ENCODE results near the gene PLEKHA8. TPM values are rescaled to one million over a fixed set of nuclear protein-coding genes. Genes with fewer than 3 reads are reported as not detected.
"Not testable (repeated sequence)": the region's sequence is repeated elsewhere in the genome, so short reads cannot be mapped to it uniquely, and the experiment has no call there.

Gene PLEKHA8
- total RNA-seq, 1 donor from 2014 or later, result 8.8 TPM

DNA sequence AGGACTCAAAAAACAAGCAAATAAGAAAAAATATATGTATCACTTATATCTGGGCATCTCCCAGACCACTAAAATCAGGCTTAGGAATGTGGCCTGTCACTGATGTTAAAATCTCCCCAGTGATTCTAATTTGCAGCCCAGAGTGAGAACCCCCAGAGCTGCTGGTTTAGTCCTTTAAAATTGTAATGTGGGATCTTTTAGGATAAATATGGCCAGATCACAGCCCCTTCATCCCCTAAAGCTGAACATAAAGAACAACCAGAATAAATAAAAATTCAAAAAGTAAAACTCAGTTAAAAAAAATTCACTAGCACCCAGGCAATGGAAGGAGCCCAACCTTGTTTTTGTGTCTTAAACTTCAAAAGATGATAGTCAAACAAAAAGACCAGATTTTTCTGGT, 60.1 kb downstream of the PLEKHA8 start:
- no peaks in the 10 kb centered on the region for H3K36me3 ChIP-seq

DNA sequence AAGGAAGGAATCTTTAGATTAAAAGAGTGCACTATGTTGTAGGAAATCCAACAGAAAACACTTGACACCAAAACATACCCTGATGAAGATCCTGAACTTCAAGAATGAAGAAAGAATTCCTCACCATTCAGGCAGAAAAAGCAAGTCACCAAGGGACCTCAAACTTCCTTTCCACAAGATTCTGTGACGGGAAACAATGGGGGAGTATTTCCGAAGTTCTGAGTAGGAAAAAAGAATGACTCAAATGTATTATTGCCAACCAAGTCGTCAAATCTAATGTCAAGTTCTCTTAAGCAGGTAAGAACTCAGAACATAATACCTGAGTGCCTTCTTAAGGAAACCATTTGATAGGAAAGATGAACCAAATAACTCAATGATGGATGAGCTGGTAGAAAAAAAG, 61.9 kb downstream of the PLEKHA8 start:
- H3K4me3 ChIP-seq, result no peak overlapping the region
- no peak for ATAC-seq

More for the DNA sequence above, 60.1 kb downstream of the PLEKHA8 start:
- no peak overlapping the region for H3K4me3 ChIP-seq
- ATAC-seq, result no peak
- H3K27ac ChIP-seq, result no peak overlapping the region
- no peaks in the 10 kb centered on the region for H3K27me3 ChIP-seq (ENCODE audit: low read depth)
- H3K9me3 ChIP-seq, result no peaks in the 10 kb centered on the region
- TF ChIP-seq, protein P1, sequence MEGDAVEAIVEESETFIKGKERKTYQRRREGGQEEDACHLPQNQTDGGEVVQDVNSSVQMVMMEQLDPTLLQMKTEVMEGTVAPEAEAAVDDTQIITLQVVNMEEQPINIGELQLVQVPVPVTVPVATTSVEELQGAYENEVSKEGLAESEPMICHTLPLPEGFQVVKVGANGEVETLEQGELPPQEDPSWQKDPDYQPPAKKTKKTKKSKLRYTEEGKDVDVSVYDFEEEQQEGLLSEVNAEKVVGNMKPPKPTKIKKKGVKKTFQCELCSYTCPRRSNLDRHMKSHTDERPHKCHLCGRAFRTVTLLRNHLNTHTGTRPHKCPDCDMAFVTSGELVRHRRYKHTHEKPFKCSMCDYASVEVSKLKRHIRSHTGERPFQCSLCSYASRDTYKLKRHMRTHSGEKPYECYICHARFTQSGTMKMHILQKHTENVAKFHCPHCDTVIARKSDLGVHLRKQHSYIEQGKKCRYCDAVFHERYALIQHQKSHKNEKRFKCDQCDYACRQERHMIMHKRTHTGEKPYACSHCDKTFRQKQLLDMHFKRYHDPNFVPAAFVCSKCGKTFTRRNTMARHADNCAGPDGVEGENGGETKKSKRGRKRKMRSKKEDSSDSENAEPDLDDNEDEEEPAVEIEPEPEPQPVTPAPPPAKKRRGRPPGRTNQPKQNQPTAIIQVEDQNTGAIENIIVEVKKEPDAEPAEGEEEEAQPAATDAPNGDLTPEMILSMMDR (IDR thresholded peaks at IDR 0.05), result no peak
- no peak for DNase-seq
- no peaks in the 10 kb centered on the region for H3K4me1 ChIP-seq
- intact Hi-C loops (cut with DNase I), result no loop called here

DNA sequence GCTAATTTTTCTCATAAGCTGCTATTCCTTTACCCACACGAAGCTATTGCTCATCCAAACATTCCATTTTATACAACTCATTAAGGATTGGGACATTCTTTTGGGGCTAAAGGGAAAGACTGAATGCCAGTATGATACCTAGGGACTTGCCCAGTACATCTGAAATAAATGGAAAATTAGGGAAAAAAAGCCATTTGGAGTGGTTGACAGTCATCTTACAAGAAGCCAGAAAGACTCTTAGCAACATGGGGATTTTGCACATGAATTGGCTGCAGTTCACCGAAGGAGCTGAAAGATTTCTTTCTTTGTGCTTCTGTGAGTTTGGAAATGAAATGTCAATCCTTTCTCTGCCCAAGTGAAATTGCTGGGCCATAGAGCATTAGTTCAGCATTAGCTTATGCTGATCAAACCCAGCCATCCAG, 63.3 kb downstream of the PLEKHA8 start:
- H3K36me3 ChIP-seq, result no peaks in the 10 kb centered on the region
- H3K27me3 ChIP-seq (ENCODE audit: low read depth), result no peaks in the 10 kb centered on the region
- no peaks in the 10 kb centered on the region for H3K9me3 ChIP-seq
- no peak for DNase-seq
- ATAC-seq, result no peak
- intact Hi-C loops (cut with DNase I), result no loop called here
- no peak overlapping the region for H3K27ac ChIP-seq
- no peaks in the 10 kb centered on the region for H3K4me1 ChIP-seq
- TF ChIP-seq, protein P1 (IDR thresholded peaks at IDR 0.05), result no peak
- H3K4me3 ChIP-seq, result no peak overlapping the region

More for the DNA sequence above, 61.9 kb downstream of the PLEKHA8 start:
- H3K36me3 ChIP-seq, result no peaks in the 10 kb centered on the region
- no peaks in the 10 kb centered on the region for H3K9me3 ChIP-seq
- no peak overlapping the region for H3K27ac ChIP-seq
- intact Hi-C loops (cut with DNase I), result no loop called here
- no peaks in the 10 kb centered on the region for H3K4me1 ChIP-seq
- TF ChIP-seq, protein P1 (IDR thresholded peaks at IDR 0.05), result no peak
- DNase-seq, result no peak
- no peaks in the 10 kb centered on the region for H3K27me3 ChIP-seq (ENCODE audit: low read depth)

DNA sequence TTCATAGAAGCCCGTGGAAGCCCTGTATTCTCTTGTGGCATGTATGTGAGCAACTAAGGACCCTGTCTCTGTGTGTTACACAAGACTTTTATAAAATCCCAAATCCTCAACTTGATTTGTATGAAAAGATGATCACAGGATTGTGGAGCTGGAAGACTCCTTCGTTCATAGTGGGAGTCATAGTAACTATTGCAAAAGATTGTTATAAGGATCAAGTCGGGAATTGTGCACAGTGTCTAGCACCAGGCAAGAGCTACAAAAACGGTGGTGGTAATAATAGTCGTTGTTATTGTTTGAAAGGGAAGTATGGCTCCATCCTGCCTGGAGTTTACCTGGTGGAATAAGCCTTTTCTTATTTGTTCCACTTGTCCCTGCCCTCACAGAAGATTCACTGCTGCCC, 63.8 kb downstream of the PLEKHA8 start:
- Histone ChIP-seq H3K36me3 (no peaks in the 10 kb centered on the region), H3K27me3 (ENCODE audit: low read depth) (no peaks in the 10 kb centered on the region), H3K9me3 (no peaks in the 10 kb centered on the region), H3K27ac (no peak overlapping the region), H3K4me1 (no peaks in the 10 kb centered on the region), H3K4me3 (no peak overlapping the region)
- TF ChIP-seq, protein P1 (IDR thresholded peaks at IDR 0.05), result no peak
- no peak for DNase-seq
- ATAC-seq, result no peak
- intact Hi-C loops (cut with DNase I), result no loop called here

DNA sequence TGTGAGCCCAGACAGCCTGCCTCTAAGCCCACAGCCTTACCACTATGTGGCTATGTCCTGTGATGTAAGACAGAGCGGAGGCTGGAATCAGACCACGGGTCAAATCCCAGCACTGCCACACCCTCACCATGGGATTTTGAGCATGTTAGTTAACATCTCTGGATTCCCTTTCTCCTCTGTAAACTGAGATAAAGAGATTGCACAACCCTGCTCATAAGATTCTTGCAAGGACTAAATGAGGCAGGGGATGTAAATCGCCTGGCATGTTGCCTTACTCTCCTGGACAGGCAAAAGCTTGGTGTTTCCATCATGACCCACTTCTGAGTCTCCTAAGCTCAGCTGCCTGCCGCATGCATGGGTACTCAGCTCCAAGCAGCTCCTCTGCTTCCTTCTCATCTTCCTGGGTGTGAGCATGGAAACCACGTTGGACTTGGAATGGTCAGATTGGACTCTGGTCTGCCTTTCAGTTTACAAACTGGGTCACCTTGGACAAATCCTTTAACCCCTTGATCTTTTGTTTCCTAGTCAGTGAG, 65.3 kb downstream of the PLEKHA8 start:
- Histone ChIP-seq H3K4me3 (no peak overlapping the region), H3K9me3 (no peaks in the 10 kb centered on the region), H3K4me1 (no peaks in the 10 kb centered on the region), H3K27me3 (ENCODE audit: low read depth) (no peaks in the 10 kb centered on the region), H3K27ac (no peak overlapping the region), H3K36me3 (no peaks in the 10 kb centered on the region)
- DNase-seq, result no peak
- TF ChIP-seq, protein P1 (IDR thresholded peaks at IDR 0.05), result no peak
- peak in 1 of 2 donors; percentile 50 for ATAC-seq
- intact Hi-C loops (cut with DNase I), result no loop called here

DNA sequence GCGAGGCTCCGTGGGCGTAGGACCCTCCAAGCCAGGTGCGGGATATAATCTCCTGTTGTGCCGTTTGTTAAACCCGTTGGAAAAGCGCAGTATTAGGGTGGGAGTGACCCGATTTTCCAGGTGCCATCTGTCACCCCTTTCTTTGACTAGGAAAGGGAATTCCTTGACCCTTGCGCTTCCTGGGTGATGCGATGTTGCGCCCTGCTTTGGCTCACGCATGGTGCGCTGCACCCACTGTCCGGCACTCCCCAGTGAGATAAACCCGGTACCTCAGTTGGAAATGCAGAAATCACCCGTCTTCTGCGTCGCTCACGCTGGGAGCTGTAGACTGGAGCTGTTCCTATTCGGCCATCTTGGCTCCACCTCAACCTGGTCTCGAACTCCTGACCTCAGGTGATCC, 70.4 kb downstream of the PLEKHA8 start:
- intact Hi-C loops (cut with DNase I); H3K27ac ChIP-seq; H3K36me3 ChIP-seq; ATAC-seq; DNase-seq; H3K4me1 ChIP-seq; H3K27me3 ChIP-seq (ENCODE audit: low read depth); H3K9me3 ChIP-seq; H3K4me3 ChIP-seq: not testable (repeated sequence)

Data from lower lobe of right lung (tissue), 2 donors.